Neural cell (in vitro differentiated cells): ENCODE measurements around the gene SIL1. TPM values are rescaled to one million over a fixed set of nuclear protein-coding genes. Genes with fewer than 3 reads are reported as not detected.

Source experiments
- H2AFZ ChIP-seq: fragments of 200-600, 300-800 bp; sonication (generic), shearing (Covaris generic); 2 replicates; pipeline ENCODE4 v1.6.0; 2014; ENCODE audit warnings: low read depth, mild to moderate bottlenecking, antibody characterized with exemption, low read length, moderate library complexity
- H3F3A ChIP-seq: fragments of 200-600 bp; shearing (Covaris generic); 2 replicates; pipeline ENCODE4 v1.6.1; 2016; ENCODE audit warnings: mild to moderate bottlenecking, moderate library complexity, mixed read lengths, antibody characterized with exemption, low read length; ENCODE audit not compliant: insufficient read depth, poor library complexity, severe bottlenecking
- H3K27ac ChIP-seq: fragments of 200-600, 300-800 bp; sonication (generic), shearing (Covaris generic); 2 replicates; pipeline ENCODE4 v1.5.1; 2014; ENCODE audit warnings: mild to moderate bottlenecking, low read length, moderate library complexity
- H3K27me3 ChIP-seq: fragments of 300-800, 200-600 bp; sonication (generic), shearing (Covaris generic); 2 replicates; pipeline ENCODE4 v1.6.0; 2014; ENCODE audit warnings: mild to moderate bottlenecking, low read depth, low read length, moderate library complexity; ENCODE audit not compliant: insufficient read depth
- H3K36me3 ChIP-seq: fragments of 300-800, 200-600 bp; sonication (generic), shearing (Covaris generic); 2 replicates; pipeline ENCODE4 v1.5.1; 2014; ENCODE audit warnings: mild to moderate bottlenecking, antibody characterized with exemption, low read length, moderate library complexity; ENCODE audit not compliant: insufficient read depth
- H3K4me2 ChIP-seq: fragments of 300-800, 200-600 bp; sonication (generic), shearing (Covaris generic); 2 replicates; pipeline ENCODE4 v1.6.0; 2014; ENCODE audit warnings: mild to moderate bottlenecking, low read length
- H3K4me3 ChIP-seq: fragments of 300-800, 200-600 bp; sonication (generic), shearing (Covaris generic); 2 replicates; pipeline ENCODE4 v1.5.1; 2014; ENCODE audit warnings: mild to moderate bottlenecking, low read length, moderate library complexity
- H3K79me2 ChIP-seq: fragments of 200-600 bp; shearing (Covaris generic); replicated peaks from 2 replicates; pipeline ENCODE4 v1.6.0; 2014; ENCODE audit warnings: mild to moderate bottlenecking, low read length, moderate library complexity; ENCODE audit not compliant: insufficient read depth
- H3K9ac ChIP-seq: fragments of 300-800, 200-600 bp; sonication (generic), shearing (Covaris generic); 2 replicates; pipeline ENCODE4 v1.6.1; 2016; ENCODE audit warnings: mild to moderate bottlenecking, low read length, mixed read lengths
- H3K9me2 ChIP-seq: fragments of 200-600 bp; shearing (Covaris generic); 2 replicates; pipeline ENCODE4 v1.6.1; 2016; ENCODE audit warnings: mild to moderate bottlenecking, low read length, mixed read lengths; ENCODE audit not compliant: insufficient read depth
- H3K9me3 ChIP-seq: fragments of 200-600, 300-800 bp; sonication (generic), shearing (Covaris generic); 2 replicates; pipeline ENCODE4 v1.6.1; 2016; ENCODE audit warnings: mild to moderate bottlenecking, mixed run types, low read length, moderate library complexity, mixed read lengths
- H4K20me1 ChIP-seq: fragments of 200-600 bp; shearing (Covaris generic); 2 replicates; pipeline ENCODE4 v1.6.1; 2016; ENCODE audit warnings: mild to moderate bottlenecking, mixed run types; ENCODE audit not compliant: insufficient read depth
- CTCF ChIP-seq: fragments of 450-650 bp; IDR thresholded peaks from 2 replicates; pipeline ENCODE4 v1.5.1; 2014; ENCODE audit warnings: antibody characterized with exemption, mild to moderate bottlenecking, moderate library complexity; ENCODE audit not compliant: poor library complexity, severe bottlenecking
- EP300 ChIP-seq: fragments of 450-650 bp; conservative IDR thresholded peaks from 2 replicates; pipeline ENCODE4 v1.6.1; 2014; ENCODE audit warnings: antibody characterized with exemption, mild to moderate bottlenecking, moderate library complexity; ENCODE audit not compliant: poor library complexity, severe bottlenecking
- EZH2 ChIP-seq: fragments of 200-600, 300-800 bp; shearing (Covaris generic), sonication (generic); IDR thresholded peaks from 2 replicates; pipeline ENCODE4 v1.6.1; 2014; ENCODE audit warnings: antibody characterized with exemption, low read length, borderline replicate concordance, mild to moderate bottlenecking; ENCODE audit not compliant: insufficient read depth, poor library complexity, severe bottlenecking
- MXI1 ChIP-seq: fragments of 450-650 bp; conservative IDR thresholded peaks from 2 replicates; pipeline ENCODE4 v1.6.1; 2014; ENCODE audit warnings: antibody characterized with exemption, mild to moderate bottlenecking; ENCODE audit not compliant: poor library complexity, severe bottlenecking
- POLR2AphosphoS5 ChIP-seq: IDR thresholded peaks from 2 replicates; pipeline ENCODE4 v1.6.1; 2012
- RAD21 ChIP-seq: fragments of 450-650 bp; conservative IDR thresholded peaks from 2 replicates; pipeline ENCODE4 v1.6.1; 2014; ENCODE audit warnings: antibody characterized with exemption, mild to moderate bottlenecking, moderate library complexity
- REST ChIP-seq: IDR thresholded peaks from 2 replicates; pipeline ENCODE4 v1.6.1; 2012; ENCODE audit warnings: borderline replicate concordance
- SMC3 ChIP-seq: fragments of 450-650 bp; conservative IDR thresholded peaks from 2 replicates; pipeline ENCODE4 v1.6.1; 2014; ENCODE audit warnings: antibody characterized with exemption, mild to moderate bottlenecking, moderate library complexity; ENCODE audit not compliant: poor library complexity
- TAF1 ChIP-seq: IDR thresholded peaks from 2 replicates; pipeline ENCODE4 v1.6.1; 2012; ENCODE audit warnings: low read depth
- polyA plus RNA-seq: library from polyadenylated mRNA; depleted of rRNA; stranded (reverse); fragments of >200 nt; gene quantifications from 2 replicates; pipeline ENCODE4 v1.2.3, GENCODE V29; 2014

The SIL1 gene
- polyA plus RNA-seq, 1 donor from 2014 or later: 4.7 TPM

- no peaks in the 10 kb centered on the region for H3K79me2 ChIP-seq
- no peaks in the 10 kb centered on the region for H3K36me3 ChIP-seq
- H3K27ac ChIP-seq: no peak overlapping the region
- no peak for TF ChIP-seq SMC3
- H4K20me1 ChIP-seq: no peaks in the 10 kb centered on the region
- H3K9me2 ChIP-seq: no peaks in the 10 kb centered on the region
- no peak overlapping the region for H3K4me3 ChIP-seq
- no peaks in the 10 kb centered on the region for H3K27me3 ChIP-seq
- H3K9me3 ChIP-seq: no peaks in the 10 kb centered on the region
- H3K9ac ChIP-seq: no peak overlapping the region
- no peaks in the 10 kb centered on the region for H3F3A ChIP-seq
- H2AFZ ChIP-seq: no peak overlapping the region
- H3K4me2 ChIP-seq: no peak overlapping the region
These were observed 105.3 kb downstream of the SIL1 start for GRCh38 chr5:139092741-139093343.

GRCh38 chr5:139091439-139092156 lies 106.6 kb downstream of the SIL1 start:
- H3K4me3 ChIP-seq: no peak overlapping the region
- H3K9me2 ChIP-seq: no peaks in the 10 kb centered on the region
- H3K36me3 ChIP-seq: no peaks in the 10 kb centered on the region
- TF ChIP-seq SMC3: no peak
- TF ChIP-seq RAD21: no peak
- no peak for TF ChIP-seq POLR2AphosphoS5
- peak; percentile 19 for TF ChIP-seq CTCF
- no peaks in the 10 kb centered on the region for H3K79me2 ChIP-seq
- H4K20me1 ChIP-seq: no peaks in the 10 kb centered on the region
- H3K9me3 ChIP-seq: no peaks in the 10 kb centered on the region
- no peaks in the 10 kb centered on the region for H3F3A ChIP-seq
- no peaks in the 10 kb centered on the region for H3K27me3 ChIP-seq
- H3K9ac ChIP-seq: no peak overlapping the region
- H3K4me2 ChIP-seq: no peak overlapping the region
- H2AFZ ChIP-seq: no peak overlapping the region
- no peak overlapping the region for H3K27ac ChIP-seq

GRCh38 chr5:139090581-139090980 lies 107.6 kb downstream of the SIL1 start:
- no peak for TF ChIP-seq POLR2AphosphoS5
- Histone ChIP-seq H3K9me3 (no peaks in the 10 kb centered on the region), H3K27ac (no peak overlapping the region)

GRCh38 chr5:139088024-139088423 lies 110.1 kb downstream of the SIL1 start:
- no peak overlapping the region for H3K27ac ChIP-seq
- no peak overlapping the region for H3K4me3 ChIP-seq
- H3K9me3 ChIP-seq: no peaks in the 10 kb centered on the region
- H3K4me2 ChIP-seq: no peak overlapping the region
- no peaks in the 10 kb centered on the region for H3K27me3 ChIP-seq
- TF ChIP-seq CTCF (no peak), EZH2 (no peak), TAF1 (no peak), EP300 (no peak), RAD21 (no peak), REST (no peak), POLR2AphosphoS5 (no peak), MXI1 (no peak), SMC3 (no peak)
- no peak overlapping the region for H2AFZ ChIP-seq
- no peaks in the 10 kb centered on the region for H3K79me2 ChIP-seq
- no peaks in the 10 kb centered on the region for H3F3A ChIP-seq
- H4K20me1 ChIP-seq: no peaks in the 10 kb centered on the region
- no peaks in the 10 kb centered on the region for H3K9me2 ChIP-seq
- no peak overlapping the region for H3K9ac ChIP-seq
- no peaks in the 10 kb centered on the region for H3K36me3 ChIP-seq

More at GRCh38 chr5:139090581-139090980, 107.6 kb downstream of the SIL1 start:
- Histone ChIP-seq H2AFZ (no peak overlapping the region), H3K4me3 (no peak overlapping the region), H3K79me2 (no peaks in the 10 kb centered on the region), H3K36me3 (no peaks in the 10 kb centered on the region), H3F3A (no peaks in the 10 kb centered on the region), H3K9me2 (no peaks in the 10 kb centered on the region), H3K9ac (no peak overlapping the region), H3K4me2 (no peak overlapping the region), H3K27me3 (no peaks in the 10 kb centered on the region), H4K20me1 (no peaks in the 10 kb centered on the region)
